BLaER1 treated with 17β-estradiol and CSF1 and Interleukin-3, amounts not matched to agents 10 nM and 100 nM (cell line): ENCODE measurements around the gene VPS18.
A peak's percentile ranks its signal among the peaks of the same experiment; 100 is the strongest.

Experiments used
- H3K27ac ChIP-seq, 11 experiments: shearing (Covaris generic); formaldehyde crosslinking; 2 replicates each; pipeline ENCODE4 v1.8.1; 2022
- H3K27me3 ChIP-seq, 11 experiments: shearing (Covaris generic); formaldehyde crosslinking; 2 replicates each; pipeline ENCODE4 v1.8.1; 2022
- H3K36me3 ChIP-seq, 11 experiments: shearing (Covaris generic); formaldehyde crosslinking; 2 replicates each; pipeline ENCODE4 v1.8.1; 2022
- H3K4me1 ChIP-seq, 10 experiments: shearing (Covaris generic); formaldehyde crosslinking; 2 replicates each; pipeline ENCODE4 v1.8.1; 2022
- H3K4me2 ChIP-seq, 11 experiments: shearing (Covaris generic); formaldehyde crosslinking; 2 replicates each; pipeline ENCODE4 v1.8.1; 2022
- H3K4me3 ChIP-seq, 10 experiments: shearing (Covaris generic); formaldehyde crosslinking; 2 replicates each; pipeline ENCODE4 v1.8.1; 2022
- H3K9ac ChIP-seq, 11 experiments: shearing (Covaris generic); formaldehyde crosslinking; 2 replicates each; pipeline ENCODE4 v1.8.1; 2022
- H3K9me3 ChIP-seq, 11 experiments: shearing (Covaris generic); formaldehyde crosslinking; replicated peaks in 1 of 11; 2 replicates each; pipeline ENCODE4 v1.8.1; 2022
- H4K20me1 ChIP-seq, 11 experiments: shearing (Covaris generic); formaldehyde crosslinking; 2 replicates each; pipeline ENCODE4 v1.8.1; 2022
- Cebpa-rat ChIP-seq, 11 experiments: shearing (Covaris generic); IDR thresholded peaks; 2 replicates each; pipeline ENCODE4 v1.8.1; 2022

Gene VPS18

DNA sequence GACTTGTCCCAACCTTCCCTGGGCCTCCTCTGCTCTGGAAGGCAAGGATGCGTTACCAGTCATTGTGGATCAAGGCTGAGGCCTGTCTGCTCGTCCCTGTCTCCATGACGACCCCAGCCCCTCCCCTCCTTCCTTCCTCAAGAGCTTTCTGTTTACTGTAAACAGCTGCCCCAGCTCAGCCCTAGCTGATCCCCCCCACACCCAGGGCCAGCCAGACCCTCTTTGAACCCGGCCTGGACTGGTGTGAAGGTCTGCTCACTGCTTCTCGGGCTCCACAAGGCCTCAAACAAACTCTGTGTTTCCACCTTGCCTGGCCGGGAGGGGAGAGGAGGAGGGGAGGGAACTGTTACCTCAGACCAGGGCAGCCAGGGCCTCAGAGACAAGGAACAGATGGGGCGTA is 16.9 kb downstream of the VPS18 start:
- H3K9me3 ChIP-seq = no peaks in the 10 kb centered on the region
- H3K4me2 ChIP-seq = peak overlapping the region; percentile 94 to 99 (median 98)
- no peaks in the 10 kb centered on the region; a peak in 1 of 22 replicates for H3K27me3 ChIP-seq
- H3K9ac ChIP-seq = peak overlapping the region; percentile 37 to 90 (median 76); a peak in 21 of 22 replicates
- H3K4me3 ChIP-seq = peak overlapping the region in 4 of 10 experiments; percentile 6 to 26 (median 18); a peak in 4 of 20 replicates
- TF ChIP-seq Cebpa-rat (IDR thresholded peaks at IDR 0.05) = no peak
- H3K27ac ChIP-seq = peak overlapping the region; percentile 40 to 98 (median 95); a peak in 21 of 22 replicates
- H3K36me3 ChIP-seq = no peaks in the 10 kb centered on the region
- peaks cover 0 to 5% (median 0%) of the 10 kb centered on the region in 11 experiments; a peak in 4 of 22 replicates for H4K20me1 ChIP-seq
- H3K4me1 ChIP-seq = peaks cover 73 to 97% (median 93%) of the 10 kb centered on the region in 10 experiments

DNA sequence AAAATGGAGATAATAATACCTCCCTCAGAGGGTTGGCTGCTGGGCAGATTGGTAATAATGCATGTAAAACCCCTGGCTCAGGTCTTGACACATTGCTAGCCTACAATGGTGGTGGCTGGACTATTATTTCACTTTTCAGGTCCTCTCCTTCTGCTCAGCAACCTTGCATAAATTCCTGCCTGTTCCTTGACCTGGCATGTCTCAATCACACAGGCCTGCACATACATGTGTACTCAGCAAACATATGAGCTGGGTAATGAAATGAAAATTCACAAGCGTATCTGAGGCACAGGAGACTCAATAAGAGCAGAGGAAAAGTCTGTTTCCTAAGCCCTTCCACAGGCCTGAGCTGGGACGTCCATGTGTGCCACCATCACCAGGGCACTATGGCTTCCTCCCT is 17.4 kb downstream of the VPS18 start:
- Histone ChIP-seq H3K27ac (peak overlapping the region in 9 of 11 experiments; percentile 86 to 98 (median 95); a peak in 19 of 22 replicates), H3K9me3 (no peaks in the 10 kb centered on the region), H3K36me3 (no peaks in the 10 kb centered on the region), H3K4me2 (peak overlapping the region; percentile 94 to 99 (median 98); a peak in 21 of 22 replicates), H3K27me3 (peaks cover 0 to 5% (median 0%) of the 10 kb centered on the region in 11 experiments; a peak in 3 of 22 replicates), H4K20me1 (no peaks in the 10 kb centered on the region), H3K4me3 (no peak overlapping the region), H3K9ac (peak overlapping the region in 9 of 11 experiments; percentile 55 to 90 (median 83); a peak in 15 of 22 replicates), H3K4me1 (peaks cover 67 to 97% (median 92%) of the 10 kb centered on the region in 10 experiments)
- TF ChIP-seq Cebpa-rat (IDR thresholded peaks at IDR 0.05) = no peak

DNA sequence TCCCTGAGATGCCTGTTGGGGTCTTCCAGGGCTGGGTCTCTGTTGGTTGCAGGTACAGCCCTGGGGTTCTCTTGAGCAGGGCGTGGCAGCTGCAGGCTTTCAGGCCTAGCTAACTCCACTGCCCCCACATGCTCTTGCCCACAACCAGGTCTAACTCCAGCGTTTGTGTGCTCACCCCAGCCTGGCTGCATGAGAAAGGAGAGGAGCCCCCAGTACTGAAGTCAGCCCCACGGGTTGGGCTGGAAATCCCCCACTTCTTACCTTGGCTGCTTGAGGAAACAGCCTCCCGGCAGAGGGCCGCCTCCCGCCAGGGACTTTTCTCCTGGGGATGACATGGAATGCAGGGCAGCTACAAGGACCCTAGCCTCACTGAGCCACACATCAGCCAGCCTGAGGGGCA is 18.2 kb downstream of the VPS18 start:
- Histone ChIP-seq H3K27ac (peak overlapping the region in 7 of 11 experiments; percentile 35 to 97 (median 95); a peak in 8 of 22 replicates), H3K9ac (0 out of 22 replicates have a peak overlapping the region, but pooled peaks of 1 of the 11 experiments have one; percentile 12), H3K4me1 (peaks cover 59 to 97% (median 91%) of the 10 kb centered on the region in 10 experiments), H3K4me3 (no peak overlapping the region), H3K27me3 (peaks cover 0 to 12% (median 1%) of the 10 kb centered on the region in 11 experiments; a peak in 5 of 22 replicates), H3K9me3 (no peaks in the 10 kb centered on the region), H3K36me3 (no peaks in the 10 kb centered on the region), H4K20me1 (no peaks in the 10 kb centered on the region), H3K4me2 (peak overlapping the region; percentile 38 to 99 (median 98); a peak in 21 of 22 replicates)
- no peak for TF ChIP-seq Cebpa-rat (IDR thresholded peaks at IDR 0.05)

DNA sequence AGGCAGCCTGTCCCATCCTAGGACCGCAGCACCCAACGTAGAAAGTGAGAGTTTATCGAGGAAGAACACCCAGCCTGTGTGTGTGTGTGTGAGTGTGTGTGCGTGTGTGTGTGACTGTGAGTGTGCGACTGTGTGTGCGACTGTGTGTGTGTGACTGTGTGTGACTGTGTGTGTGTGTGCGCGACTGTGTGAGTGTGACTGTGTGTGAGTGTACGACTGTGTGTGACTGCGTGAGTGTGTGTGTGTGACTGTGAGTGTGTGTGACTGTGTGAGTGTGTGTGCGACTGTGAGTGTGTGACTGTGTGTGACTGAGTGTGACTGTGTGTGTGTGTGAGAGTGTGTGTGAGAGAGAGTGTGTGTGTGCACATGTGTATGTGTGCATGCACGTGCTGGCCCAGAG is 19.8 kb downstream of the VPS18 start:
- H3K27ac ChIP-seq = peak overlapping the region in 1 of 11 experiments; percentile 16; a peak in 1 of 22 replicates
- H3K4me2 ChIP-seq = peak overlapping the region in 5 of 11 experiments; percentile 26 to 56 (median 50); a peak in 6 of 22 replicates
- H3K36me3 ChIP-seq = no peaks in the 10 kb centered on the region
- peaks cover 0 to 14% (median 3%) of the 10 kb centered on the region in 11 experiments; a peak in 5 of 22 replicates for H3K27me3 ChIP-seq
- no peak overlapping the region for H3K4me3 ChIP-seq
- no peak for TF ChIP-seq Cebpa-rat (IDR thresholded peaks at IDR 0.05)
- no peaks in the 10 kb centered on the region for H4K20me1 ChIP-seq
- H3K9ac ChIP-seq = no peak overlapping the region; a peak in 1 of 22 replicates
- H3K9me3 ChIP-seq = no peaks in the 10 kb centered on the region
- H3K4me1 ChIP-seq = peaks cover 51 to 95% (median 89%) of the 10 kb centered on the region in 10 experiments

DNA sequence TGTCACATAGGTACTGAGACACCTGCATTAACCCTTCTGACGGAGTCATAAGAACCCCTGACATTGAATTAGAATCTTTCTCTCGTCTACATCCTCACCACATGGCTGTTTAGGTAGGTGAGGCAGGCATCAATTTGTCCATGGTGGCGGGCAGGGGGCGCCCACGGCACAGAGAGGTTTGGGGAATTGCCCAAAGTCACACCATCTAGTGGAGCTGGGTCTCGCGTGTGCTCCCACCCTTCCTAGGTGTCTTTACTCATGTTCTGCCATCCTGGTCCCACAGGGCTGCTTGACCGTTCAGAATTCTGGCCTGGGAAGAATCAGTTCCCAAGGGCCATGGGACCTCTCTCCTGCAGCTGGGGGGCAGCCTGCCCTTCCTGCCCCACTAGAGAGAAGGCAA is 20.2 kb downstream of the VPS18 start:
- Histone ChIP-seq H3K4me3 (no peak overlapping the region), H3K4me2 (peak overlapping the region in 10 of 11 experiments; percentile 15 to 56 (median 38); a peak in 19 of 22 replicates), H4K20me1 (no peaks in the 10 kb centered on the region), H3K9ac (peak overlapping the region in 2 of 11 experiments; percentile 3 to 33; a peak in 1 of 22 replicates), H3K27ac (peak overlapping the region in 3 of 11 experiments; percentile 10 to 36 (median 14); a peak in 4 of 22 replicates), H3K27me3 (peaks cover 0 to 14% (median 3%) of the 10 kb centered on the region in 11 experiments; a peak in 5 of 22 replicates), H3K9me3 (no peaks in the 10 kb centered on the region), H3K36me3 (no peaks in the 10 kb centered on the region), H3K4me1 (peaks cover 46 to 90% (median 84%) of the 10 kb centered on the region in 10 experiments)
- TF ChIP-seq Cebpa-rat (IDR thresholded peaks at IDR 0.05) = no peak

DNA sequence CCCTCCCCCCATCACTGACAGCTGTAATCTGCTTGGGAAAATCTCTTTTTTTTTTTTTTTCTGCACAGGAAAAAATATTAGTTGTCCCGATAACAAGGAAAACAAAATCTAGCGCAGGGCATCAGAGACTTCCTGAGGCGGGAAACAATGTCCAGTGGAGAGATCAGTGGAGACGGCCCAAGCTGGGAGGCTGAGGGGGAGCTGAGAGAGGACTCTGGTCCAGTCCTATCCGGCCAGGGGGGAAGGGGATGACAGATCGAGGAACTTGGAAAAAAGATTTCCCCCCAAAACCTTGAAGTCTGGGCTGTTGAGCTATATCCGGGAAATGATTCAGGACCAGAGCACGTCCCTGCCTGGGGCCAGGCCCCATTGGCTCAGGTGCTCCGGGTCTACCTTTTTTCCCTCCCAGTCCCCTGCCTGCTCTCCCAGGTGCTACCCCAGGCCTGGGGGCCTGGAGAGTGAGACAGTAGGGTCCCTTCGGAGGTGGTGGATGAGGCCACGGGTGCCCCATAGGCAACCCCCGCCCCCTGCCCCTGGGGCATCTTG is 20.9 kb downstream of the VPS18 start:
- Histone ChIP-seq H3K4me2 (peak overlapping the region in 10 of 11 experiments; percentile 15 to 56 (median 38); a peak in 19 of 22 replicates), H3K27me3 (peaks cover 0 to 14% (median 3%) of the 10 kb centered on the region in 11 experiments; a peak in 5 of 22 replicates), H3K4me3 (no peak overlapping the region), H3K36me3 (no peaks in the 10 kb centered on the region), H4K20me1 (no peaks in the 10 kb centered on the region), H3K4me1 (peaks cover 39 to 83% (median 77%) of the 10 kb centered on the region in 10 experiments), H3K9me3 (no peaks in the 10 kb centered on the region), H3K27ac (peak overlapping the region in 3 of 11 experiments; percentile 3 to 19 (median 10); a peak in 4 of 22 replicates), H3K9ac (peak overlapping the region in 4 of 11 experiments; percentile 3 to 33 (median 16); a peak in 1 of 22 replicates)
- TF ChIP-seq Cebpa-rat (IDR thresholded peaks at IDR 0.05) = no peak

DNA sequence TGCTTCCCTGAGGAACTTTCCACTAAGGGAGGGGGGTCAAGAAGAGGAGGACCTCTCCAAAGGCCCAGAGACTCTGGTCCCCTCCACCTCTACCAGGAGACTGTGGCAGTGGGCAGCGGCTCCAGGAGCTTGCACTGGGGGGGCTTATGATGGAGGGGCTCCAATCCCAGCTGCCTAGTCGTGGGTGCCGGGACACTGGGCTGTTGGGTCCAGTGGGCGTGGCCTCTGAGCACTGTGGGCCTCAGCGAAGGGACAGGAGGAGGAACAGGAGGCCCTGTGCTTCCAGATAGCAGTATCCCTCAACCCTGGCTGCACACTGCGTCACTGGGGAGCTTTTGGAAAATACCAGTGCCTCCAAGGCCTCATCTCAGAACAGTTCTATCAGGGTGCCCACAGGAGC is 21.4 kb downstream of the VPS18 start:
- Histone ChIP-seq H3K36me3 (no peaks in the 10 kb centered on the region), H3K4me1 (peaks cover 34 to 78% (median 73%) of the 10 kb centered on the region in 10 experiments), H3K4me3 (no peak overlapping the region), H3K9ac (peak overlapping the region in 1 of 11 experiments; percentile 15; a peak in 2 of 22 replicates), H3K27me3 (peaks cover 0 to 14% (median 3%) of the 10 kb centered on the region in 11 experiments; a peak in 5 of 22 replicates), H3K4me2 (peak overlapping the region in 10 of 11 experiments; percentile 15 to 56 (median 38); a peak in 17 of 22 replicates), H3K27ac (peak overlapping the region in 3 of 11 experiments; percentile 3 to 19 (median 4); a peak in 3 of 22 replicates), H4K20me1 (no peaks in the 10 kb centered on the region), H3K9me3 (no peaks in the 10 kb centered on the region)
- TF ChIP-seq Cebpa-rat (IDR thresholded peaks at IDR 0.05) = no peak

DNA sequence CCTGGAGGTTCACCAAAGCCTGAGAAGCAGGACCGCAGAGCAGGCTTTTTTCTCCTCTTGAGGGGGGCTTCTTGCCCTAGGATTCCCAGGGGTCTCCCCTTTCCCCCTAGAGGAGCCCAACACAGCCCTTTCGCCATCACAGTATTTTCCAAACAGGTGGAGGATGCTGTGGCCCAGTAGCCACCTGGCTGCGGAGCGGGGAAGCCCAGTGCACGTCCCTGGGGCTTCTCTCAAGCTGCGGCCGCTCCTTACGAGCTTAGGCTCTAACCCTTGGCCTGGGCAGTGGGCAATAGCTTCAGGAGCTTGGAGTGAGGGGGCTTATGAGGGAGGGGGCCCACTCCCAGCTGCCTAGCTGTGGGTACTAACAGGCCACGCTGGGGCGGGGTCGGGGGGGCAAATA is 23.3 kb downstream of the VPS18 start:
- Histone ChIP-seq H3K9ac (peak overlapping the region in 8 of 11 experiments; percentile 3 to 52 (median 30); a peak in 9 of 22 replicates), H3K27ac (peak overlapping the region in 6 of 11 experiments; percentile 7 to 51 (median 25); a peak in 4 of 22 replicates), H3K4me3 (no peak overlapping the region), H3K36me3 (no peaks in the 10 kb centered on the region), H3K4me1 (peaks cover 23 to 67% (median 61%) of the 10 kb centered on the region in 10 experiments), H4K20me1 (no peaks in the 10 kb centered on the region), H3K4me2 (peak overlapping the region; percentile 57 to 92 (median 70); a peak in 21 of 22 replicates), H3K9me3 (no peaks in the 10 kb centered on the region), H3K27me3 (peaks cover 0 to 16% (median 3%) of the 10 kb centered on the region in 11 experiments; a peak in 7 of 22 replicates)
- TF ChIP-seq Cebpa-rat (IDR thresholded peaks at IDR 0.05) = no peak
